ENCODE results near the gene THBS3.

THBS3 gene

GRCh38 chr1:155185783-155186066 lies 22.0 kb downstream of the THBS3 start:
- Mint-ChIP-seq H3K27me3 (ENCODE audit: low read depth, poor library complexity) (peaks cover 7% of the 10 kb centered on the region), H3K9me3 (no peaks in the 10 kb centered on the region), H3K4me1 (peaks cover 27% of the 10 kb centered on the region), H3K4me3 (no peak overlapping the region), H3K36me3 (ENCODE audit: low read depth) (peaks cover 14% of the 10 kb centered on the region), H3K27ac (peak overlapping the region; percentile 76)
- DNase-seq = no peak
- no peak for TF ChIP-seq CTCF (IDR thresholded peaks at IDR 0.05)

- Mint-ChIP-seq H3K27ac (peak overlapping the region; percentile 76), H3K4me3 (no peak overlapping the region), H3K9me3 (no peaks in the 10 kb centered on the region), H3K4me1 (peaks cover 27% of the 10 kb centered on the region), H3K36me3 (ENCODE audit: low read depth) (peaks cover 14% of the 10 kb centered on the region), H3K27me3 (ENCODE audit: low read depth, poor library complexity) (peaks cover 7% of the 10 kb centered on the region)
- TF ChIP-seq CTCF (IDR thresholded peaks at IDR 0.05) = no peak
- no peak for DNase-seq
Observed at GRCh38 chr1:155184835-155185782, 22.6 kb downstream of the THBS3 start.

GRCh38 chr1:155184351-155184811 lies 23.3 kb downstream of the THBS3 start:
- H3K27me3 Mint-ChIP-seq (ENCODE audit: low read depth, poor library complexity) = peaks cover 7% of the 10 kb centered on the region
- no peak overlapping the region for H3K27ac Mint-ChIP-seq
- no peaks in the 10 kb centered on the region for H3K9me3 Mint-ChIP-seq
- TF ChIP-seq CTCF (IDR thresholded peaks at IDR 0.05) = no peak
- no peak for DNase-seq
- peaks cover 27% of the 10 kb centered on the region for H3K4me1 Mint-ChIP-seq
- H3K4me3 Mint-ChIP-seq = no peak overlapping the region
- peaks cover 15% of the 10 kb centered on the region for H3K36me3 Mint-ChIP-seq (ENCODE audit: low read depth)

- Mint-ChIP-seq H3K27me3 (ENCODE audit: low read depth, poor library complexity) (peaks cover 7% of the 10 kb centered on the region), H3K4me3 (no peak overlapping the region), H3K4me1 (peaks cover 31% of the 10 kb centered on the region), H3K9me3 (no peaks in the 10 kb centered on the region), H3K36me3 (ENCODE audit: low read depth) (peaks cover 21% of the 10 kb centered on the region), H3K27ac (no peak overlapping the region)
- no peak for TF ChIP-seq CTCF (IDR thresholded peaks at IDR 0.05)
- no peak for DNase-seq
Observed at GRCh38 chr1:155183775-155184221, 23.9 kb downstream of the THBS3 start.

- peaks cover 7% of the 10 kb centered on the region for H3K27me3 Mint-ChIP-seq (ENCODE audit: low read depth, poor library complexity)
- DNase-seq = no peak
- H3K36me3 Mint-ChIP-seq (ENCODE audit: low read depth) = peaks cover 22% of the 10 kb centered on the region
- H3K4me3 Mint-ChIP-seq = no peak overlapping the region
- peaks cover 22% of the 10 kb centered on the region for H3K4me1 Mint-ChIP-seq
- no peak overlapping the region for H3K27ac Mint-ChIP-seq
- TF ChIP-seq CTCF (IDR thresholded peaks at IDR 0.05) = no peak
- H3K9me3 Mint-ChIP-seq = no peaks in the 10 kb centered on the region
Observed at GRCh38 chr1:155182052-155182550, 25.6 kb downstream of the THBS3 start.
